Uterus (tissue), 2 donors: Measurements from ENCODE around the gene HSFX2.
"Not testable (repeated sequence)": the region's sequence is repeated elsewhere in the genome, so short reads cannot be mapped to it uniquely, and the experiment has no call there.

ENCODE experiments used
- POLR2A ChIP-seq, 2 donors: fragments of 450-650 bp; IDR thresholded peaks; one replicate each; pipeline ENCODE4 v1.6.1; 2016; ENCODE audit warnings: antibody characterized with exemption in 2 of 2, mild to moderate bottlenecking in 1 of 2, moderate library complexity in 1 of 2
- TF ChIP-seq, protein P1 (sequence below), 4 experiments: fragments of 200-600 bp in 2 of 4; fragments of 450-650 bp in 2 of 4; sonication (generic) in 2 of 4; IDR thresholded peaks; one replicate each; pipeline ENCODE4 v1.5.1; 2016 to 2019; ENCODE audit warnings: antibody characterized with exemption in 4 of 4, mild to moderate bottlenecking in 2 of 4, moderate library complexity in 1 of 4

DNA sequence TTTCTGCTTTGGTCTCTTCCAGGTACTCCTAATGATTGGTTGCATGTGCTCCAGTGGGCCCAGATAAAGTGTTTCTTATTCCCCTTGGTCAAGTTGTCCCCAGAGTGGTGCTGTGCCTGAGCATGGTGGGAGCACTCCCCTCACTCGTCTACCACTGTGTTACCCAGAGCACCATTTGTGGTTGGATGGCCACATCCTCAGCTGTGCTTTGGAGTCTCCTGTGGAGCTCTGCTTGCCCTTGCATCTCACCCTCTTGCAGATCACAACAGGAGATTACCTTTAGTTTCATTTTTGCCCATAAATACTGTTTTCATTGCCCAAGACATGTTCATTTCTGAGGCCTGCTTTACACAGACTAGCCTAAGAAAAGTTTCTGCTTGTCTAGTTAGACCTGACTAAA is 44.7 kb downstream of the HSFX2 start:
- TF ChIP-seq, protein P1, sequence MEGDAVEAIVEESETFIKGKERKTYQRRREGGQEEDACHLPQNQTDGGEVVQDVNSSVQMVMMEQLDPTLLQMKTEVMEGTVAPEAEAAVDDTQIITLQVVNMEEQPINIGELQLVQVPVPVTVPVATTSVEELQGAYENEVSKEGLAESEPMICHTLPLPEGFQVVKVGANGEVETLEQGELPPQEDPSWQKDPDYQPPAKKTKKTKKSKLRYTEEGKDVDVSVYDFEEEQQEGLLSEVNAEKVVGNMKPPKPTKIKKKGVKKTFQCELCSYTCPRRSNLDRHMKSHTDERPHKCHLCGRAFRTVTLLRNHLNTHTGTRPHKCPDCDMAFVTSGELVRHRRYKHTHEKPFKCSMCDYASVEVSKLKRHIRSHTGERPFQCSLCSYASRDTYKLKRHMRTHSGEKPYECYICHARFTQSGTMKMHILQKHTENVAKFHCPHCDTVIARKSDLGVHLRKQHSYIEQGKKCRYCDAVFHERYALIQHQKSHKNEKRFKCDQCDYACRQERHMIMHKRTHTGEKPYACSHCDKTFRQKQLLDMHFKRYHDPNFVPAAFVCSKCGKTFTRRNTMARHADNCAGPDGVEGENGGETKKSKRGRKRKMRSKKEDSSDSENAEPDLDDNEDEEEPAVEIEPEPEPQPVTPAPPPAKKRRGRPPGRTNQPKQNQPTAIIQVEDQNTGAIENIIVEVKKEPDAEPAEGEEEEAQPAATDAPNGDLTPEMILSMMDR (IDR thresholded peaks at IDR 0.05) = not testable (repeated sequence)
- TF ChIP-seq POLR2A (IDR thresholded peaks at IDR 0.05) = not testable (repeated sequence)
